GM21526 (cell line): ENCODE results near the gene PPP1CA.

Experiments
- ATAC-seq: cut with Tn5 transposase; IDR thresholded peaks from one replicate; pipeline ENCODE4 v1.9.1; 2021; ENCODE audit warnings: moderate library complexity; ENCODE audit not compliant: unreplicated experiment, low FRiP score

The PPP1CA gene

GRCh38 chr11:67419325-67420049, 17.8 kb upstream of the PPP1CA start:
- ATAC-seq = no peak

GRCh38 chr11:67418476-67419281, 17.0 kb upstream of the PPP1CA start:
- ATAC-seq = no peak

GRCh38 chr11:67417425-67417824, 15.8 kb upstream of the PPP1CA start:
- no peak for ATAC-seq

- no peak for ATAC-seq
Observed at GRCh38 chr11:67416416-67417335, 15.0 kb upstream of the PPP1CA start.

- ATAC-seq = no peak
Observed at GRCh38 chr11:67415501-67416304, 14.0 kb upstream of the PPP1CA start, which contains the start of gene CARNS1. CARNS1 (plus strand) TSS chr11:67415678; CDS start chr11:67416200, 522 bp downstream.

GRCh38 chr11:67413266-67413849, 11.7 kb upstream of the PPP1CA start:
- no peak for ATAC-seq

- ATAC-seq = no peak
Observed at GRCh38 chr11:67412495-67413179, 11.0 kb upstream of the PPP1CA start.

- no peak for ATAC-seq
Observed at GRCh38 chr11:67411785-67412152, 10.1 kb upstream of the PPP1CA start.

GRCh38 chr11:67410984-67411784, 9.5 kb upstream of the PPP1CA start:
- no peak for ATAC-seq

GRCh38 chr11:67410369-67410831, 8.7 kb upstream of the PPP1CA start:
- ATAC-seq = no peak

GRCh38 chr11:67409781-67410368, 8.2 kb upstream of the PPP1CA start:
- no peak for ATAC-seq

GRCh38 chr11:67409261-67409666, 7.6 kb upstream of the PPP1CA start:
- ATAC-seq = no peak

GRCh38 chr11:67408437-67409200, 7.0 kb upstream of the PPP1CA start:
- no peak for ATAC-seq

- no peak for ATAC-seq
Observed at GRCh38 chr11:67407688-67408163, 6.1 kb upstream of the PPP1CA start.

- ATAC-seq = no peak
Observed at GRCh38 chr11:67406969-67407687, 5.5 kb upstream of the PPP1CA start.

- no peak for ATAC-seq
Observed at GRCh38 chr11:67406420-67406968, 4.8 kb upstream of the PPP1CA start.
